SK-N-SH (cell line): Measurements from ENCODE around the gene SLCO3A1. TPM values are rescaled to one million over a fixed set of nuclear protein-coding genes. Genes with fewer than 3 reads are reported as not detected.

Source experiments
- CTCF ChIA-PET: fragments of 300-600, 350-600 bp; formaldehyde crosslinking; extraction: SDS; loops from one replicate; lab custom pipeline; 2021; lab: Yijun Ruan, JAX
- POLR2A ChIA-PET: fragments of 350-600 bp; sonication (Branson Sonifier 250); formaldehyde crosslinking; extraction: SDS; loops from one replicate; lab custom pipeline; 2020; ENCODE audit warnings: antibody characterized with exemption, inconsistent platforms; lab: Yijun Ruan, JAX
- DNase-seq: peaks from one replicate; pipeline ENCODE4 v3.0.0; 2012
- H2AFZ ChIP-seq: fragments of 200-600 bp; sonication (generic); 2 replicates; pipeline ENCODE4 v1.8.1; 2016; ENCODE audit warnings: antibody characterized with exemption, mild to moderate bottlenecking, low read depth
- H3F3A ChIP-seq: fragments of 200-600 bp; sonication (generic); replicated peaks from 2 replicates; pipeline ENCODE3; 2016; ENCODE audit warnings: antibody characterized with exemption, mild to moderate bottlenecking; ENCODE audit not compliant: insufficient read depth
- H3K27ac ChIP-seq, 2 experiments: fragments of 200-500 bp in 1 of 2; fragments of 200-600 bp in 1 of 2; sonication (Bioruptor generic) in 1 of 2; sonication (generic), shearing (Covaris generic) in 1 of 2; 2 replicates each; pipeline versions ENCODE4 v1.5.1 to v1.6.1; 2014 to 2016; ENCODE audit warnings: low read depth in 2 of 2, inconsistent platforms in 1 of 2, low read length in 1 of 2, mild to moderate bottlenecking in 1 of 2, mixed read lengths in 1 of 2
- H3K27me3 ChIP-seq: fragments of 200-600 bp; sonication (generic), shearing (Covaris generic); 2 replicates; pipeline ENCODE4 v1.6.1; 2016; ENCODE audit warnings: mixed run types; ENCODE audit not compliant: insufficient read depth
- H3K36me3 ChIP-seq, 2 experiments: fragments of 200-500 bp in 1 of 2; fragments of 200-600 bp in 1 of 2; sonication (Bioruptor generic) in 1 of 2; sonication (generic) in 1 of 2; replicated peaks in 1 of 2; 2 replicates each; pipeline versions ENCODE3 to v1.5.1; 2014 to 2016; ENCODE audit warnings: low read length in 1 of 2, mild to moderate bottlenecking in 1 of 2; ENCODE audit not compliant: insufficient read depth in 2 of 2, control insufficient read depth in 1 of 2
- H3K4me1 ChIP-seq, 2 experiments: fragments of 200-500 bp in 1 of 2; fragments of 200-600 bp in 1 of 2; sonication (Bioruptor generic) in 1 of 2; sonication (generic), shearing (Covaris generic) in 1 of 2; 2 replicates each; pipeline versions ENCODE4 v1.5.1 to v1.6.1; 2014 to 2016; ENCODE audit warnings: low read depth in 1 of 2, low read length in 1 of 2, mixed run types in 1 of 2; ENCODE audit not compliant: insufficient read depth in 2 of 2, control insufficient read depth in 1 of 2
- H3K4me2 ChIP-seq: fragments of 200-600 bp; sonication (generic), shearing (Covaris generic); 2 replicates; pipeline ENCODE4 v1.6.1; 2017; ENCODE audit warnings: mixed run types
- H3K4me3 ChIP-seq, 2 experiments: fragments of 200-500 bp in 1 of 2; fragments of 200-600 bp in 1 of 2; sonication (Bioruptor generic) in 1 of 2; sonication (generic), shearing (Covaris generic) in 1 of 2; 2 replicates each; pipeline versions ENCODE4 v1.5.1 to v1.8.1; 2014 to 2016; ENCODE audit warnings: low read depth in 2 of 2, inconsistent platforms in 1 of 2, low read length in 1 of 2, mild to moderate bottlenecking in 1 of 2, mixed read lengths in 1 of 2, moderate library complexity in 1 of 2
- H3K79me2 ChIP-seq: fragments of 200-600 bp; sonication (generic); 2 replicates; pipeline ENCODE4 v1.8.1; 2017; ENCODE audit warnings: mild to moderate bottlenecking; ENCODE audit not compliant: insufficient read depth
- H3K9ac ChIP-seq: fragments of 200-600 bp; sonication (generic); 2 replicates; pipeline ENCODE4 v1.6.1; 2017; ENCODE audit warnings: mixed run types
- H3K9me2 ChIP-seq: fragments of 200-600 bp; sonication (generic); 2 replicates; pipeline ENCODE4 v1.6.1; 2017; ENCODE audit warnings: mixed run types
- H3K9me3 ChIP-seq: fragments of 200-600 bp; sonication (generic); 2 replicates; pipeline ENCODE4 v1.6.1; 2017; ENCODE audit warnings: mixed run types, mild to moderate bottlenecking, moderate library complexity
- H4K20me1 ChIP-seq: fragments of 200-600 bp; sonication (generic); 2 replicates; pipeline ENCODE4 v1.6.1; 2017; ENCODE audit warnings: mild to moderate bottlenecking, mixed run types; ENCODE audit not compliant: insufficient read depth
- EZH2phosphoT487 ChIP-seq: fragments of 200-600 bp; sonication (generic); IDR thresholded peaks from 2 replicates; pipeline ENCODE4 v1.6.1; 2017; ENCODE audit warnings: low read depth, mixed run types, mild to moderate bottlenecking, antibody characterized with exemption, moderate library complexity, borderline replicate concordance
- FOXJ3 ChIP-seq: sonication (generic); formaldehyde crosslinking; IDR thresholded peaks from 2 replicates; pipeline ENCODE4 v1.5.1; 2020; ENCODE audit warnings: mild to moderate bottlenecking, missing genetic modification reagents
- FOXM1 ChIP-seq: IDR thresholded peaks from 2 replicates; pipeline ENCODE4 v1.4.0; 2012; ENCODE audit warnings: low read depth, mild to moderate bottlenecking
- GABPA ChIP-seq: IDR thresholded peaks from 2 replicates; pipeline ENCODE4 v1.4.0; 2012; ENCODE audit warnings: low read depth, mild to moderate bottlenecking
- JUND ChIP-seq: IDR thresholded peaks from 2 replicates; pipeline ENCODE4 v1.4.0; 2012
- NFIC ChIP-seq: IDR thresholded peaks from 2 replicates; pipeline ENCODE4 v1.4.0; 2012; ENCODE audit warnings: borderline replicate concordance
- POLR2AphosphoS5 ChIP-seq: IDR thresholded peaks from 2 replicates; pipeline ENCODE4 v1.6.1; 2012; ENCODE audit warnings: low read depth, low read length
- RCOR1 ChIP-seq: fragments of 150-350 bp; IDR thresholded peaks from 2 replicates; pipeline ENCODE4 v1.6.1; 2017; ENCODE audit warnings: antibody characterized with exemption, low read length
- RFX5 ChIP-seq: IDR thresholded peaks from 2 replicates; pipeline ENCODE4 v1.6.1; 2012; ENCODE audit warnings: mild to moderate bottlenecking, improper control_type of control experiment, low read length
- SMC3 ChIP-seq: IDR thresholded peaks from 2 replicates; pipeline ENCODE4 v1.6.1; 2012; ENCODE audit warnings: low read depth, low read length, improper control_type of control experiment
- TCF12 ChIP-seq: IDR thresholded peaks from 2 replicates; pipeline ENCODE4 v1.4.0; 2012
- TEAD4 ChIP-seq: IDR thresholded peaks from 2 replicates; pipeline ENCODE4 v1.4.0; 2012; ENCODE audit warnings: mild to moderate bottlenecking, borderline replicate concordance; ENCODE audit not compliant: insufficient read depth
- WGBS: methylation state at CpG from one replicate; pipeline ENCODE4 v1.1.6; 2017; ENCODE audit warnings: low lambda C conversion rate; 5-methylcytosine and 5-hydroxymethylcytosine counted together
- polyA plus RNA-seq, 3 experiments: library from polyadenylated mRNA; depleted of rRNA; stranded (reverse); fragments of >200 nt; gene quantifications; 2 replicates each; pipeline ENCODE4 v1.2.3, GENCODE V29; 2012
- TF ChIP-seq, protein P1 (sequence below): IDR thresholded peaks from 2 replicates; pipeline ENCODE4; 2012
- TF ChIP-seq, protein P2 (sequence below): IDR thresholded peaks from 2 replicates; pipeline ENCODE4 v1.4.0; 2012; ENCODE audit warnings: low read depth, borderline replicate concordance

SLCO3A1 gene
- polyA plus RNA-seq, 1 of the 3 experiments (the other 2 are of a cell fraction), result 19.7 TPM

DNA sequence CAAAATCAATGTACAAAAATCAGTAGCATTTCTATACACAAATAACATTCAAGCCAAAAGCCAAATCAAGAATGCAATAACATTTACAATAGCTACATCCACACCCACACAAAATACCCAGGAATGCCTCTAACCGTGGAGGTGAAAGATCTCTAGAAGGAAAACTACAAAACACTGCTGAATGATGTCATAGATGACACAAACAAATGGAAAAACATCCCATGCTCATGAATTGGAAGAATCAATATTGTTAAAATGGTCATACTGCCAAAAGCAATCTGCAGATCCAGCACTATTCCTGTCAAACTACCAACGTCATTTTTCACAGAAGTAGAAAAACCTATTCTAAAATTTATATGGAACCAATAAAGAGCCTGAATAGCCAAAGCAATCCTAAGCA is 143.7 kb downstream of the SLCO3A1 start:
- H3K4me2 ChIP-seq, result no peak overlapping the region
- no peak overlapping the region for H2AFZ ChIP-seq
- CTCF ChIA-PET, result interaction anchor here (0.7 to 1.3 kb wide), 2 partner anchors 19 to 699 kb away, joined by 3 read pairs; no protein-coding TSS in a partner anchor

GRCh38 chr15:92000709-92001108 is 147.2 kb downstream of the SLCO3A1 start:
- no peak overlapping the region for H3K9ac ChIP-seq
- peaks cover 4% of the 10 kb centered on the region; the same call in 1 of the 2 replicates for H4K20me1 ChIP-seq
- ChIA-PET CTCF (interaction anchor here (0.6 to 1.3 kb wide), 3 partner anchors 10 to 147 kb away, joined by 3 to 4 read pairs (median 3); partner anchors contain the start of gene SLCO3A1), POLR2A (no interaction called here)
- H3F3A ChIP-seq, result no peaks in the 10 kb centered on the region
- H3K4me3 ChIP-seq, result no peak overlapping the region
- H3K4me1 ChIP-seq, result peaks cover 0 to 23% of the 10 kb centered on the region in 2 experiments; a peak in 2 of 4 replicates
- H3K4me2 ChIP-seq, result no peak overlapping the region
- H3K27ac ChIP-seq, result no peak overlapping the region
- no peak overlapping the region for H2AFZ ChIP-seq
- TF ChIP-seq, protein P1, sequence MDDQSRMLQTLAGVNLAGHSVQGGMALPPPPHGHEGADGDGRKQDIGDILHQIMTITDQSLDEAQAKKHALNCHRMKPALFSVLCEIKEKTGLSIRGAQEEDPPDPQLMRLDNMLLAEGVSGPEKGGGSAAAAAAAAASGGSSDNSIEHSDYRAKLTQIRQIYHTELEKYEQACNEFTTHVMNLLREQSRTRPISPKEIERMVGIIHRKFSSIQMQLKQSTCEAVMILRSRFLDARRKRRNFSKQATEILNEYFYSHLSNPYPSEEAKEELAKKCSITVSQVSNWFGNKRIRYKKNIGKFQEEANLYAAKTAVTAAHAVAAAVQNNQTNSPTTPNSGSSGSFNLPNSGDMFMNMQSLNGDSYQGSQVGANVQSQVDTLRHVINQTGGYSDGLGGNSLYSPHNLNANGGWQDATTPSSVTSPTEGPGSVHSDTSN, result no peak
- TF ChIP-seq GABPA (no peak), FOXM1 (no peak)
- WGBS, result 88% methylated on average over 6 of the region's 6 CpGs
- no peaks in the 10 kb centered on the region for H3K9me2 ChIP-seq
- no peaks in the 10 kb centered on the region for H3K36me3 ChIP-seq
- no peaks in the 10 kb centered on the region for H3K27me3 ChIP-seq
- DNase-seq, result no peak
- peaks cover 7% of the 10 kb centered on the region; the same call in 1 of the 2 replicates for H3K79me2 ChIP-seq
- H3K9me3 ChIP-seq, result no peaks in the 10 kb centered on the region

More for the DNA sequence above, 143.7 kb downstream of the SLCO3A1 start:
- Histone ChIP-seq H3K36me3 (no peaks in the 10 kb centered on the region), H3K27ac (no peak overlapping the region), H3K9me3 (no peaks in the 10 kb centered on the region), H3K4me1 (peaks cover 0 to 3% of the 10 kb centered on the region in 2 experiments; a peak in 1 of 4 replicates), H3F3A (no peaks in the 10 kb centered on the region), H3K9ac (no peak overlapping the region), H3K27me3 (no peaks in the 10 kb centered on the region)
- POLR2A ChIA-PET, result no interaction called here
- TF ChIP-seq EZH2phosphoT487 (no peak), GABPA (no peak), JUND (no peak), FOXJ3 (CRISPR knock-in tag) (no peak), POLR2AphosphoS5 (no peak), TEAD4 (no peak), RFX5 (no peak), SMC3 (no peak), RCOR1 (no peak), NFIC (no peak), TCF12 (no peak)
- TF ChIP-seq, protein P2, sequence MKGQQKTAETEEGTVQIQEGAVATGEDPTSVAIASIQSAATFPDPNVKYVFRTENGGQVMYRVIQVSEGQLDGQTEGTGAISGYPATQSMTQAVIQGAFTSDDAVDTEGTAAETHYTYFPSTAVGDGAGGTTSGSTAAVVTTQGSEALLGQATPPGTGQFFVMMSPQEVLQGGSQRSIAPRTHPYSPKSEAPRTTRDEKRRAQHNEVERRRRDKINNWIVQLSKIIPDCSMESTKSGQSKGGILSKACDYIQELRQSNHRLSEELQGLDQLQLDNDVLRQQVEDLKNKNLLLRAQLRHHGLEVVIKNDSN, result no peak
- TF ChIP-seq, all 33 proteins: peak for 0
- H3K9me2 ChIP-seq, result no peaks in the 10 kb centered on the region
- H3K79me2 ChIP-seq, result no peaks in the 10 kb centered on the region
- 77% methylated on average over 2 of the region's 2 CpGs for WGBS
- no peaks in the 10 kb centered on the region for H4K20me1 ChIP-seq
- H3K4me3 ChIP-seq, result no peak overlapping the region
- DNase-seq, result no peak
